ENCODE results near the gene COL5A1. TPM values are rescaled to one million over a fixed set of nuclear protein-coding genes. Genes with fewer than 3 reads are reported as not detected.

The COL5A1 gene
- total RNA-seq, 1 experiment from 2014 or later: not detected

GRCh38 chr9:134651226-134651905 lies 9.8 kb downstream of the COL5A1 start:
- no TSS peak for BruUV-seq (replicated peaks)
- no peaks in the 10 kb centered on the region for H3K9me3 Mint-ChIP-seq (ENCODE audit: unreplicated experiment)
- H3K27ac Mint-ChIP-seq (ENCODE audit: low read depth, unreplicated experiment): no peak overlapping the region
- ChIA-PET CTCF (interaction anchor here (0.7 kb wide), 1 partner anchor 32 kb away, joined by 3 read pairs; no protein-coding TSS in a partner anchor), POLR2A (no interaction called here)
- no peak for TF ChIP-seq CTCF (IDR thresholded peaks at IDR 0.05; ENCODE audit: unreplicated experiment)
- intact Hi-C loops (cut with micrococcal nuclease): no loop called here
- H3K36me3 Mint-ChIP-seq (ENCODE audit: insufficient read depth, unreplicated experiment): no peaks in the 10 kb centered on the region
- peaks cover 7% of the 10 kb centered on the region for H3K4me1 Mint-ChIP-seq (ENCODE audit: insufficient read depth, unreplicated experiment)
- no peak overlapping the region for H3K4me3 Mint-ChIP-seq (ENCODE audit: unreplicated experiment)
- no peaks in the 10 kb centered on the region for H3K27me3 Mint-ChIP-seq (ENCODE audit: insufficient read depth, unreplicated experiment)
- DNase-seq (ENCODE audit: unreplicated experiment): no peak

DNA sequence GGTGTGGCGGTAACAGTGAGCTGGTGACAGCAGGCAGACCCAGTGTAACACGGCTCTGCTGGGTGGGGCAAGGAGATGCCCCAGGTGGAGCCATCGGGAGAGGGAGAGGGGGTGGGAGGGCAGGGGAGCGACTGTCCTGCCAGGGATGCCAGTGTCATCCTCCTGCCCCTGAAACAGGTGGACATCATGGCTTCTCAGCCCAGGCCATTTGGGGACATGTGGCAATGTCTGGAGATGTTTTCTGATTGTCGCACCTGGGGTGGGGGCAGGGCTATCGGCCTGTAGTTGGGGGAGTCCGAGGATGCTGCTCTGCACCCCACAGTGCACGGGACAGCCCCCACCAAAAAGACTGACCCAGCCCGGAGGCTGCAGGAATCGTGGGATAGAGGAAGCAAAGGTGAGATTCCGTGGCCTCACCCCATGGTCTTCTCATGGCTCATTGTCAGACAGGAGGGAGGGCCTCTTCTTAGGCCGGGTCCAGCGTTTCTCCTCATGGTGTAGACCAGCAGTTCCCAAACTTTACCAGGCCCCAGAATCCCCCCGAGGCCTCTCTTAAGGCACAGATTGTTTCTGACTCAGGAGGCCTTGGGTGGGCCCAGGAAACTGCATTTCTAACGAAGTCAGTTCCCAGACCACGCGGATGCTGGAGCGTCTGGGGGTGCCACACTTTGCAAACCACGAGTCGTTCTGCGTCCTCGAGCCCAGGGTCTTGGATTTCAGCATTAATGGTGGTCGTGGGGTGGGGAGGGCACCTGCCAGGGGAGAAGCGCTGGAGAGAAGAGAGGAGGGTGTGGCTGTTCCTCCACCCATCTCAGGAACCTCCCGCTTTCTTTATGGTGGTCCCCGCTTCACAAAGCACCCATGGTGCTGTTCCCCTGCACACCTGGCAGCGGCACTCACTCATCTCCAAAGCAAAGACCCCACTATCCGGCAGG lies 11.0 kb downstream of the COL5A1 start:
- no peaks in the 10 kb centered on the region for H3K9me3 Mint-ChIP-seq (ENCODE audit: unreplicated experiment)
- H3K4me1 Mint-ChIP-seq (ENCODE audit: insufficient read depth, unreplicated experiment): peaks cover 5% of the 10 kb centered on the region
- H3K4me3 Mint-ChIP-seq (ENCODE audit: unreplicated experiment): no peak overlapping the region
- H3K27me3 Mint-ChIP-seq (ENCODE audit: insufficient read depth, unreplicated experiment): no peaks in the 10 kb centered on the region
- H3K27ac Mint-ChIP-seq (ENCODE audit: low read depth, unreplicated experiment): no peak overlapping the region
- DNase-seq (ENCODE audit: unreplicated experiment): no peak
- TF ChIP-seq CTCF (IDR thresholded peaks at IDR 0.05; ENCODE audit: unreplicated experiment): no peak
- ChIA-PET CTCF (interaction anchor here (0.7 kb wide), 1 partner anchor 33 kb away, joined by 3 read pairs; no protein-coding TSS in a partner anchor), POLR2A (no interaction called here)
- no TSS peak for BruUV-seq (replicated peaks)
- H3K36me3 Mint-ChIP-seq (ENCODE audit: insufficient read depth, unreplicated experiment): no peaks in the 10 kb centered on the region
- intact Hi-C loops (cut with micrococcal nuclease): no loop called here

DNA sequence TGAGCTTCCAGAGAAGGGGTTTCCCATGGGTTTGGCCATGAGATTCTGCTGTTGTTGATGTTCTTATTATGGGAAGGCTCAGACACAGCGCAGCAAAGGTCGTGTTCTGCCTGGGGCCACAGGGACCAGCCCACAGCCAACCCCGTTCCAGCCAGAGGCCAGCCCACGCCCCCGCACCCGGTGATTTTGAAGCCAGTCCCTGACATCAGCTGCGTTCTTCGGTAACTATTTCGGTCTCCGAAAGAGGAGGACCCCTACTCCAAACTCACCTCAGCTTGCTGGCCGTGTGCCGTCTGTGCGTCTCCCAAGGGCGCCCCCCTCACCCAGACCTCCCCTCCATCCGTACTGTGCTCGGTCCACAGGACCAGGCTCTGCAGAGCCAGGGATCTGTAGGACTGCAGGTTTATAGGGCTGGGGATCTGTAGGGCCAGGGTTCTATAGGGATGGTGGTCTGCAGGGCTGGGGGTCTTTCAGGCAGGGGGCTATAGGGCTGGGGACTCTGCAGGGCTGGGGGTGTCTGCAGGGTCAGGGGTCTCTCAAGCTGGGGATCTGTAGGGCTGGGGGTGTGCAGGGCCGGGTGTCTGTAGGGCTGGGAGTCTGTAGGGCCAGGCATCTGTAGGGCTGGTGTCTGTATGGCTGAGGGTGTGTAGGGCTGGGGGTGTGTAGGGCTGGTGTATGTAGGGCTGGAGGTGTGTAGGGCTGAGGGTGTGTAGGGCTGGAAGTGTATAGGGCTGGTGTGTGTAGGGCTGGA lies 11.8 kb downstream of the COL5A1 start:
- ChIA-PET POLR2A (no interaction called here), CTCF (no interaction called here)
- Mint-ChIP-seq H3K36me3 (ENCODE audit: insufficient read depth, unreplicated experiment) (no peaks in the 10 kb centered on the region), H3K27me3 (ENCODE audit: insufficient read depth, unreplicated experiment) (no peaks in the 10 kb centered on the region), H3K27ac (ENCODE audit: low read depth, unreplicated experiment) (no peak overlapping the region), H3K9me3 (ENCODE audit: unreplicated experiment) (no peaks in the 10 kb centered on the region), H3K4me3 (ENCODE audit: unreplicated experiment) (no peak overlapping the region), H3K4me1 (ENCODE audit: insufficient read depth, unreplicated experiment) (peaks cover 5% of the 10 kb centered on the region)
- intact Hi-C loops (cut with micrococcal nuclease): no loop called here
- DNase-seq (ENCODE audit: unreplicated experiment): no peak
- BruUV-seq (replicated peaks): no TSS peak
- TF ChIP-seq CTCF (IDR thresholded peaks at IDR 0.05; ENCODE audit: unreplicated experiment): no peak

DNA sequence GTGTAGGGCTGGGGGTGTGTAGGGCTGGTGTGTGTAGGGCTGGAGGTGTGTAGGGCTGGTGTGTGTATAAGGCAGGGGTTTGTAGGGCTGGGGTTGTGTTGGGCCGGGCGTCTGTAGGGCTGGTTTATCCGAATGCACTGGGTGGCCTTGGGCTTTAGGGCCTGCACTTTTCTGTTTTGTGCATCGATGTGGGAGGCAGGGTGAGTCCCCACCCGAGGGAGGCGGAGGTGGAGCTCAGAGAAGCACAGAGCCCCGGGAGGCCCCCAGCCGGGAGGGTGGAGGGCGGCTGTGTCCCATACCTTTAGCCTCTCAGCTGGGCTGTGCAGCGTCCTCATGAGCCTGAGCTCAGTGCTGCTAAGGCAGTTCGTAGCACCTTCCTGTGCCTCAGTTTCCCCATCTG lies 13.5 kb downstream of the COL5A1 start:
- H3K36me3 Mint-ChIP-seq (ENCODE audit: insufficient read depth, unreplicated experiment): no peaks in the 10 kb centered on the region
- no peak overlapping the region for H3K27ac Mint-ChIP-seq (ENCODE audit: low read depth, unreplicated experiment)
- CTCF ChIA-PET: no interaction called here
- POLR2A ChIA-PET: interaction anchor here (0.6 to 1.0 kb wide), 2 partner anchors 48 to 423 kb away, joined by 3 to 5 read pairs; no protein-coding TSS in a partner anchor
- no peak for TF ChIP-seq CTCF (IDR thresholded peaks at IDR 0.05; ENCODE audit: unreplicated experiment)
- H3K27me3 Mint-ChIP-seq (ENCODE audit: insufficient read depth, unreplicated experiment): no peaks in the 10 kb centered on the region
- H3K4me3 Mint-ChIP-seq (ENCODE audit: unreplicated experiment): no peak overlapping the region
- intact Hi-C loops (cut with micrococcal nuclease): no loop called here
- DNase-seq (ENCODE audit: unreplicated experiment): no peak
- BruUV-seq (replicated peaks): no TSS peak
- H3K9me3 Mint-ChIP-seq (ENCODE audit: unreplicated experiment): no peaks in the 10 kb centered on the region
- no peaks in the 10 kb centered on the region for H3K4me1 Mint-ChIP-seq (ENCODE audit: insufficient read depth, unreplicated experiment)

Measured in MCF 10A (cell line).